RWPE1 (cell line): ENCODE data around the gene DDX5.
A peak's percentile ranks its signal among the peaks of the same experiment; 100 is the strongest.

Source experiments
- CTCF ChIA-PET: fragments of 350-600 bp; sonication (Branson Sonifier 250); formaldehyde crosslinking; extraction: SDS; loops from one replicate; lab custom pipeline; 2021; lab: Yijun Ruan, JAX
- POLR2A ChIA-PET: fragments of 400-600 bp; formaldehyde crosslinking; extraction: SDS; loops from one replicate; lab custom pipeline; 2020; ENCODE audit warnings: antibody characterized with exemption; ENCODE audit not compliant: low non-redundant PET; lab: Yijun Ruan, JAX
- DNase-seq: peaks from one replicate; pipeline ENCODE4 v3.0.0; 2012; ENCODE audit warnings: low spot score
- H3K27ac ChIP-seq: fragments of 450-650 bp; 2 replicates; pipeline ENCODE4 v1.5.1; 2017
- TF ChIP-seq, protein P1 (sequence below): fragments of 450-650 bp; conservative IDR thresholded peaks from 2 replicates; pipeline ENCODE4 v1.5.1; 2017; ENCODE audit warnings: low read depth, mild to moderate bottlenecking

Gene DDX5

GRCh38 chr17:64506201-64506575 lies at the start of gene DDX5:
Gene DDX5 (minus strand): TSS chr17:64506289. CDS start chr17:64506119, 170 bp downstream.
- TF ChIP-seq, protein P1, sequence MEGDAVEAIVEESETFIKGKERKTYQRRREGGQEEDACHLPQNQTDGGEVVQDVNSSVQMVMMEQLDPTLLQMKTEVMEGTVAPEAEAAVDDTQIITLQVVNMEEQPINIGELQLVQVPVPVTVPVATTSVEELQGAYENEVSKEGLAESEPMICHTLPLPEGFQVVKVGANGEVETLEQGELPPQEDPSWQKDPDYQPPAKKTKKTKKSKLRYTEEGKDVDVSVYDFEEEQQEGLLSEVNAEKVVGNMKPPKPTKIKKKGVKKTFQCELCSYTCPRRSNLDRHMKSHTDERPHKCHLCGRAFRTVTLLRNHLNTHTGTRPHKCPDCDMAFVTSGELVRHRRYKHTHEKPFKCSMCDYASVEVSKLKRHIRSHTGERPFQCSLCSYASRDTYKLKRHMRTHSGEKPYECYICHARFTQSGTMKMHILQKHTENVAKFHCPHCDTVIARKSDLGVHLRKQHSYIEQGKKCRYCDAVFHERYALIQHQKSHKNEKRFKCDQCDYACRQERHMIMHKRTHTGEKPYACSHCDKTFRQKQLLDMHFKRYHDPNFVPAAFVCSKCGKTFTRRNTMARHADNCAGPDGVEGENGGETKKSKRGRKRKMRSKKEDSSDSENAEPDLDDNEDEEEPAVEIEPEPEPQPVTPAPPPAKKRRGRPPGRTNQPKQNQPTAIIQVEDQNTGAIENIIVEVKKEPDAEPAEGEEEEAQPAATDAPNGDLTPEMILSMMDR, result no peak
- peak within 1 kb of the TSS; percentile 98 for H3K27ac ChIP-seq
- POLR2A ChIA-PET, result interaction anchor here (0.5 to 1.0 kb wide), 3 partner anchors 34 to 207 kb away, joined by 3 to 4 read pairs (median 4); no protein-coding TSS in a partner anchor
- no peak for DNase-seq
- CTCF ChIA-PET, result interaction anchor here (0.6 kb wide), 1 partner anchor 121 kb away, joined by 3 read pairs; no protein-coding TSS in a partner anchor

DNA sequence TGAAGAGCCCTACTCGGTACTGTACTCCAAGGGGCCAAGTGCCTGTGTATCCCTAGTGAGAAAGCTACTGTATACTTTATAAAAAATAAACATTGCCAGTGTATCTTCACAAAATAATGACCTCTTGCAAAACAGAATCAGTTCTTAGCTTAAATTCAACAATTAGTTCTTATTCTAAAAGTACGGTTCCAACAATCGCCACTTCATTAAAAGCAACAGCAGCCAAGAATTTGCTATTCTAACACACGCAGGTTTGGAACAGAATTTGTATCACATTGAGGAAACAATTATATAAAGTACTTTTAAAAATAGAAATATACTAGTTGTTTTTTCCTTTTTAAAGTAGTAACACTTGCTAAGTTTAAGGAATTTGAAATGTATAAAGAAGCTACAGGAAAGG lies 49.2 kb upstream of the DDX5 start:
- POLR2A ChIA-PET, result no interaction called here
- H3K27ac ChIP-seq, result no peak overlapping the region
- TF ChIP-seq, protein P1, result no peak
- no peak for DNase-seq
- CTCF ChIA-PET, result interaction anchor here (0.6 to 1.4 kb wide), 3 partner anchors 17 to 705 kb away, joined by 3 read pairs; no protein-coding TSS in a partner anchor

DNA sequence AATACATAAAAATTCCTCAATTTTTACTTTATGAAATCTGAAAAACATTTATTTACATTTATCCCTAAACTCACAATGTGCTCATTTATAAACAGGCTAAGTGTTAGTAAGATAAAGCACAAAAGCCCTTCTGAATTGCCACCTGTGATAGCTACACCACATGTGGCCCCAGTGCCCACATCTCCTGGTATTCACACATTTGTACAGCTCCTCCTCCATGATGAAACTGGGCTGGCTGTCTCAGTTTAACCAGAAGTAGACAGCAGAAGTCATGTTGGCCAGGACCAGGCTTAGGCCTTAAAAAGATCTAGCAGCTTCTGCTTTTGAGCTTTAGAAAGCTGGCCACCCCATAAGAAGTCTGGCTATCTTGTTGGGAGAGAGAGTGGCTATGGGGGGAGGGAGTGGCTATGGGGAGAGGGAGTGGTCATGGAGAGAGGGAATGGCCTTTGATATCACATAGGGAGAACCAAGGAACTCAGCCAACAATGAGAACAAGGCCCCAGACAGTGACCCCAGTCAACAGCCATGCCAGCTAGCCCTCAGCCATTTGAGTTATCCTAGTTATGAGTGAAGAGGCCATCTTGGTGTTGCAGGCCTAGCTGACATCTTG lies 48.0 kb upstream of the DDX5 start:
- POLR2A ChIA-PET, result no interaction called here
- H3K27ac ChIP-seq, result no peak overlapping the region
- CTCF ChIA-PET, result no interaction called here
- DNase-seq, result no peak
- TF ChIP-seq, protein P1, result no peak

- POLR2A ChIA-PET, result no interaction called here
- H3K27ac ChIP-seq, result no peak overlapping the region
- TF ChIP-seq, protein P1, result no peak
- CTCF ChIA-PET, result interaction anchor here (1.1 kb wide), 1 partner anchor 11 kb away, joined by 3 read pairs; no protein-coding TSS in a partner anchor
- DNase-seq, result no peak
These were observed 45.4 kb upstream of the DDX5 start for GRCh38 chr17:64551461-64551860.

DNA sequence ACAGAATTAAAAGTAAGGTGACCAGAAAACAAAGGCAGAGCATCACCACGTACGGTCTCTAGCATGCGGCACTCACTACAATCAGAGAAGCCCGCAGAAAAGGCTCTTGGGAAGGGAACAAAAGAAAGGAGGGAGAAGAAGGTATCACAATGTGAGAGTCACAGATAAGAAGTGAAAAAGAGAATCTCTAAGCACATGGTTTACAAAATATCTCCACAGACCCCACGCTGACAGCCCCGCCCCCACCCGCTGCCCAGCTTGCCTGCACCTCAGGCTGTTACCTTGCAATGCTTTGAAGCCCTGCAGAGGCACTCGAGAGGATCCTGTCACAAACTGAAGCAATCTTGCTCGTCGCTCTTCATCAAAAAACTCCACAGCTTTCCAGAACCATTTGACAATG lies 41.2 kb upstream of the DDX5 start:
- ChIA-PET CTCF (interaction anchor here (1.0 kb wide), 1 partner anchor 14 kb away, joined by 5 read pairs; no protein-coding TSS in a partner anchor), POLR2A (no interaction called here)
- H3K27ac ChIP-seq, result no peak overlapping the region
- DNase-seq, result no peak
- TF ChIP-seq, protein P1, result no peak

GRCh38 chr17:64546716-64547115 lies 40.6 kb upstream of the DDX5 start:
- CTCF ChIA-PET, result no interaction called here
- no peak for DNase-seq
- POLR2A ChIA-PET, result no interaction called here
- TF ChIP-seq, protein P1, result no peak
- no peak overlapping the region for H3K27ac ChIP-seq
